GM18520 (cell line): Measurements from ENCODE around the gene RAD18.

Source experiments
- ATAC-seq: cut with Tn5 transposase; IDR thresholded peaks from one replicate; pipeline ENCODE4 v1.9.1; 2021; ENCODE audit not compliant: unreplicated experiment

The RAD18 gene

DNA sequence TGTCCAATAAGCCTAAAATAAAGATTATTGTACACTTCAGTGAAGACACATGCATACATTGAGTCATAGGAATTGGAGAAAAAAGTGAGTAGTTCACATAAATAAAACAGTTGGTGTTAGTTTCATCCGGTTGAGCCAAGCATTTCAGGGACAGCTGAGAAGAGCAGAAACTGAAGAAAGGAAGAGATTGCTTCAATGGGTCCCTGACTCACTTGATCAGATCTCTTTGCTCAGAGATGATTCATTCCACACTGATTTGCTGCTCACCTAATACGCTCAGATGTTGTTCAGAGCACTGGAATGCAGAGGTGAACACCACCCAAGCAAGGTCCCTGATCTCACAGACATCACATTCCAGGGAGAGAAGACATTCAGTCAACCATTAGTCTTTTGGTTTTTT is 93.7 kb downstream of the RAD18 start:
- no peak for ATAC-seq

DNA sequence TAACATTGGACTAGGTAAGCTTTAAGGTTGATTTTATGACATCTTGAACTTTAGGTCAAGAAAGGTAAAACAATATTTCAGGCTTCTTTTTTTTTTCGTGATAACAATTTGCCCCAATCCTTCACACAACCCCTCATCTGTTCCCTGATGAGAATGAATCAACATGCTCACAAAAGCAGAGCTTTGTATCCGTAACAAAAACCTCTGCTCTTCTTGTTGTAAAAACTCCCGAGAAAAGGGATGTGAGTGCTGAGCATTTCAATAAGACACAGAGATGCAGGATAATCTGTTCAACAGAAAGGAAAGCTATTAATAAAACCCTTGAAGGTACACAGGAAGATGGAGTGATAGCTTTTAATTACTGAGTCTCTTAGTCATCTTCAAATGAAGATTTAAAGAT is 94.3 kb downstream of the RAD18 start:
- ATAC-seq: no peak

DNA sequence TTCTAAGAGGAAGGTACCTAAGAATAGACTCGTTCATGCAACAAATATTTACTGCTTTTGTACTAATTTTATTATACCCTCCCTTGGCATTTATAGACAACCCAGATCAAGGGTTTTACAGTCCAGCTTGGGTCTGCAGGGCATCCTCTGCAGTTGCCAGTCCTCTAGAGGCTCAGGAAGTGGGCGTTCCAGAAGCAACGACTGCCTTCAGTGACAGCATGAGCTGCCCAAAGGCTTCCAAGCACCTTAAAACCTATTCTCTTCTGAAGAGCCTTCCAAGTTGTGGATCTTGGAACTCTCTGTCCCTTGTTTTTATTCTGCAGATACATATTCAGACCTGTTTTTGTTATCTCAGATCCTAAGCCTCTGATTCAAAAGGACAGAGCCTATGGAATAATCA is 95.6 kb downstream of the RAD18 start:
- no peak for ATAC-seq

DNA sequence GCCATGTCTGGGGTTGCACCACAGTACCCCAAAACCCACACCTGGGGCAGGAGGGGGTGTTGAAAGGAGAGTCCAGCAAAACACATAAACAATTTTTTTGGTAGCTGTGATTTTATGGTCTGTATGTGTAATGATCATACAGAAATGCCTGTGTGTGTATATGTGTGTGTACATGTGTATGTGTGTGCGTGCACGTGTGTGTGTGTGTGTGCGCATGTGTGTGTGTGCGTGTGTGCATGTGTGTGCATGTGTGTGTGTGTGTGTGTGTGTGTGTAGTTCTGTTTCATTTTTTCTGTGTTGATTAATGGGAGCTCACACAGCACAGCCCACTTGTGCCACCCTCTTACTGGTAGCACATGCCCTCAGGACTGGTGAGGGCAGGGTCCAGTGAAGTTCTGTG is 97.6 kb downstream of the RAD18 start:
- ATAC-seq: no peak

DNA sequence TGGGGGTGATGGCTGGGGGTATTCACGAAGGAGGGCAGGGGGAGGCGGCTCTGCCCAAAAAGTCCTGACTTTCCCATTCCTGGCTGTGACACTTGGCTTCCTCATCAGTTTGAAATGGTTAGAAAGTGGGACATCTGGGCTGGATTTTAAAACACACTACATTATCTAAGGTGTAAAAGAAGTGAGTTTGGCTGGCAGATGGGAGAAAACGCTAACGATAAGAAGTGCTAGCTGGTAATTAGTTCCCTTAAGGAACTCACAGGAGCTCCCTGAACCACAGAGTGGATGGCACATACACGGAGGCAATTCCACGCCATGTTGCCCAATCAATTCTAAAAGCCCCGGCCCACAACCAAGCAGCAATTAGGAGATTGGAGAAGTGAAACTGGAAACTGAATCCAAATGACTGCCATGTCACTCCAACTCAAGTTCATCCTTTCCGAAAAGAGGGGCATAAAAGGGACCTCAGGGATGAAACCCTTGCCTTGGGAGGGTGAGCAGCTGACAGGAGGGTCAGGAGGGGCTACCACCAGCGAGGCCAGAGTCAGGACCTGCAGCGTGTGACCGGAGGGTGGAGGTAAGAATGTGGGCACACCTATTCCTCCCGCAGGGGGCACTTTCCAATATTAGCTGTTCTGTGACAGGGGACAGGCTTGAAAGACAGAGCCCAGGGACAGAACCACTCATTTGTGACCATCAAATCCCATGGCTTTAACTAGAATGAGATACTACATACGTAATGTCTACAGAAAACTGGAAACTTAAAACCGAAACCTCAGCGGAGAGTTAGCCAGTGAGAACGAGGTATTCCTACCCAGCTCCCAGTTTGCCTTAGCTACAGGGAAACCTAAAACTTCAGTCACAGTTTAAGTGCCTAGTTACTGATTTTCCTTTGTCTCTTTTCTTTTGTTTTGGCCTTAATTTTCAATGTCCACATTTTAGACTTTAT is 98.6 kb downstream of the RAD18 start:
- no peak for ATAC-seq

DNA sequence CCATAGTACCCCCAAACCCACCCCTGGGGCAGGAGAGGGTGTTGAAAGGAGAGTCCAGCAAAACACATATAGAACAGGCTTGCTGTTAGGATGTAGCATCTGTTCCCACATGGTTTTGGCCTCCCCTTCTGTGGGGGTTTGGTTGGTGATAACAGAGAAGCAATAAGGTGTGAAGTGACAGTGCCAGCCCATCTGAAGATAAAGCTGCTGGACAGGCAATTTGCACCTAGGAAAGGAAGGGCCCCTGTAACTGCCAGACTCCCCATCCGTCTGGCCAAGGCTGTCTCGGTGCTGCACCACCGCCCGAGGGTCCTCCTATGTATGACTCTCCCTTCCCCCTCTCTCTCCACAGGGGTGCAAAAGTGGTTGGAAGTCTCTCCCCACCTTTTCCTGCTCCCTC is 99.4 kb downstream of the RAD18 start:
- no peak for ATAC-seq

DNA sequence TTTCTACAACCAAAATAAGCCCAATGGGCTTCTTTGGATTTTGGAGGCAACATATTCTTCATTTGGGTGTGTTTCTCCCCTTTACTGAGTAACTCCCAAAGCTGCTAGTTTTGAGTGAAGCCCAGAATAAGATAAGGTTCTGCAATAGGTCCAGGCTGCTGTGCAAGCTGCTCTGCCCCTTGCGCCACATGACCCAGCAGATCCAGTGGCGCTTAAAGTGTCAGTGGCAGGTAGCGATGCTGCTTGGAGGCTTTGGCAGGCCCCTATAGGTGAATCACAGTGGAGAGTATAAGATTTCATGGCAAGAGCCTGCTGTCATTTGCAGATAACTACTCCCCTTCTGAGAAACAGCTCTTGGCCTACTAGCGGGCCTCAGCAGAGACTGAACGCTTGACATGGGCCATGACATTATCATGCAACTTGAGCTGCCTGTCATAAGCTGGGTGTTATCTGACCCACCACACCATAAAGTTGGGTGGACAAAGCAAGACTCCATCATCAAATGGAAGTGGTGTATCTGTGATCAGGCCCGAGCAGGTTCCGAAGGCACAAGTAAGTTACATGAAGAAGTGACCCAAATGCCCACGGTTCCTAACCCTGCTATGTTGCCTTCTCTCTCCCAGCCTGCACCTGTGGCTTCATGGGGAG is 105.4 kb downstream of the RAD18 start:
- no peak for ATAC-seq

DNA sequence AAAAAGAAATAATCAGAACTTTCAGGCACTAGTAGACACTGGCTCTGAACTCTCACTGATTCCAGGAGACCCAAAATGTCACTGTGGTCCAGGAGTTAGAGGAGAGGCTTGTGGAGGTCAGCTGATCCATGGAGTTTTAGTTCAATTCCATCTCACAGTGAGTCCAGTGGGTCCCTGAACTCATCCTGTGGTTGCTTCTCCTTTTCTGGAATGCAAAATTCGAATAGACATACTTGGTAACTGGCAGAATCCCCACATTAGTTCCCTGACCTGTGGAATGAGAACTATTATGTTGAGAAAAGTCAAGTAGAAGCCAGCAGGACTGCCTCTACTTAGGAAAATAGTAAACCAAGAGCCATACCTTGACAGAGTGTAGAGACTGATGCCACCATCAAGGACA is 106.6 kb downstream of the RAD18 start:
- ATAC-seq: no peak

DNA sequence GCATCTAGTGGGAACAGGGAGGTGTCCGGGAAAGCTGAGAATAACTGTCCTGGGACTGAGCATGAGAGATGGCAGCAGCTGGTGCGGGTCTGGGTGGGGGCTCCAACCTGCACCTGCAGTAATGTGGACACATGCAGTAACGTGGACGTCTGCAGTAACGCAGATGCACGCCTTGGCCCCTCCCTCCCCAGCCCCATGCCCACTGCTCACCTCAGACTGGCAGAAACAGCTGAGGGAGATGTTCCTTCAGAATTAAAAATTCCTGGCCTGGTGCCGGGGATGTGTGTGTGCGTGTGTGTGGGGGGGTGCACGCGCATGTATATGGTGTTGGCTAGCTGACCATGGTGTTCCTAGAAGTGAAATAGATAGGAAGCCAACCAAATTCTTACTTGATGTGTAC is 107.2 kb downstream of the RAD18 start:
- ATAC-seq: no peak

DNA sequence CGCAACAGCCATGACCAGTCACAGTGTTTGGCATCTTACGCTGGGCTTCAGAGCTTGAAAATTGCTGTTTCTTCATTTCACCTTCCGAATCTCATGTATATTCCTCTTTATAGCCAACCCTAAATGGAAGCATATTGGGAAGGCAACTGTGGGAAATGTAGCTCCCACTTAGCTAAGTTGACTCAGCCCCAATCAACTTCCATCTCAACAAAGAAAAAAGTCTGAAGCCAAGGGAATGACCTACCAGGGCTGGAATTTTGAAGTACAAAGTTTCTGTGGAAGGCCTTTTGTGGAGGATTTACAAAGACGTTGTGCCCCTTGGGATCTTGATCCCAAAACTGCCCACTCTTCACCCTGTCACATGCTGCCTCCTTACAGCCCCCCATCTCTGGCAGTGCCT is 108.6 kb downstream of the RAD18 start:
- no peak for ATAC-seq

DNA sequence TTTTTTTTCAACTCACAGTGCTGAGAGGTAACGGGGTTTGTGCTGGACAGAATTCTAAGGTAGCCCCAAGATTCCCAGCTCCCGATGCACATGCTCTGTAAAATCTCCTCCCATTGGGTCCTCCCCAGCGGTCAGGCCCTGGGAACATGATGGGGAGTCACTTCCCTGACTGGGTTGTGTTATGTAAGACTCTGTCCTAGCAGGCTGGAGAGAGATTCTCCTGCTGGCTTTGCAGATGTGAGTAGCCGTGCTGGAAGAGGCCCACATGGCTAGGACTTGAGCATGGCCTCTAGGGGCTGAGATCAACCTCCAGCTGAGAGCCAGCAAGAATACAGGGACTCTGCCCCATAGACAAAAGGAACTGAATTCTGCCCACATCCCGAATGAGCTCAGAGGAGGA is 110.2 kb downstream of the RAD18 start:
- no peak for ATAC-seq

DNA sequence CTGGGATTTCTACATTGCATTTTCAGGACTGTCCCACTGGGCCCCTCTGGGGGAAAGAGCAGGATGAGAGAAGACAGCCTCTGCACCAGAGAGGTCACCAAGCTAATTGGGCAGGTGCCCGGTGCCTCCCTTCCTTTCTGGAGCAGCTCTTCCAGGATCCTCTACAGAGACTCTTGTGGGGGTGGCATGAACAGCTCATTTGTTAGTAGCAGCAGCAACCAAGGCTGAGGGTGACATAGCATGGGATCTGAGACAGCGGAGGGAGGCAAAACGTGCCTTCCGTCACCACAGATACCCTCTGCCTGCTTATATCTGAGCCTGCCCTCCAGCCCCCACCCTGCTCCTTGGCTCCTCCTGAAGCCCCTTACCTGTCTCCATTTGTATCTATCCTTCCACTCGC is 110.8 kb downstream of the RAD18 start:
- no peak for ATAC-seq

DNA sequence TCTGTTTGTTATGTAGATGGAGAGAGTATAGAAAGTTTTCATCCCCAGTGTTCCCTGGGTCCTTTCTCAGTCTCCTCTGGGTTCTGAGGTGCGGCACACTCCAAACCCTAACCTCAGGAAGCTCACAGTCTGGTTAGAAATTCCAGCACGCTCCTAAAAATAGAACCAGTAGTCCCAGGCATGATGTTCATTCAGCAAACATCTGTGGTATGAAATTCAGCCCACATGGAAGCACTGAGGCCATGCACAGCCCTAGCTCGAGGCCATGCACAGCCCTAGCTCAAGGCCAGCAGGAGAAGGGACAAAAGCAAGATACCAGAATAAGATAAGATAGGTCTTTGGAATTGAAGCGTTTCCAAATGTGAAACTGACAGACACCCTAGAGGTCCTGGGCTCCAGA is 111.6 kb downstream of the RAD18 start:
- no peak for ATAC-seq

DNA sequence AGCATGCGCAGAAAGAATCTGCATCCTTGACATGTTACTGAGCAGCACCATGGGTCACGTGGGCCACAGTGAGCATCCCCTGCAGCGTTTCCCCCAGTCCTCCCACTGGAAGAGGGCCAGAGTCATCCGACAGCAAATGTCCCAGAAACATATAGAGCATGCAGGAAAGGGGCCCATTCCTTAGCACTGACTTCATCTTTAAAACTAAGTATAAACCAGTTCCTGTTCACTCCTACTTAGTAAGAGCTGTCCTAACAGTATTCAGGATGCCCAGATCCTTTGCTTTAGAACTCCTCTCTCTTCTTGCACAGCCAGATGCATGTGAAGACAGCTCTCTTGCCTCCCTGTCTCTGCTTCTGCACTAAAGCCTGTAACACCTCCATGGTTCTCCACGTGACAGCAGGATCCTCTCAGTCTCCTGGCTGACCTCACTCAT is 114.6 kb downstream of the RAD18 start:
- ATAC-seq: no peak

DNA sequence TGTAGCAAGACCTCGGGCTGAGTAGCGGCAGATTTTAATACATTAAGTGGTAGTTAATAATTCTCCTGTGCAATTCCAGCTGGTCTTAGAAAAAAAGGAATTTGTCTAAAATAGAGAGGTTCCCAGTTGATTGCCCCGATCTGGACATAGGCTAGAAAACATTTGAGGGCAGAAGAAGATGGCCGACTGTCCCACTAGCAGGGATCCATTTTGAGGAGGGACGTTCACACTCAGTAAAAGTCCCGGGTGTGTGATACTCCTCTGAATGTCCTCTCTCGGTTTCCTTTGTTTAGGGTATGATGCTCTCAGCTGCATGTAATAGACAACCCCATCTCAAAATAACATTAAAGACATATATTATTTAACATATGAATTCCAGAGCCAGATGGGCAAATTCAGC is 116.0 kb downstream of the RAD18 start:
- no peak for ATAC-seq

DNA sequence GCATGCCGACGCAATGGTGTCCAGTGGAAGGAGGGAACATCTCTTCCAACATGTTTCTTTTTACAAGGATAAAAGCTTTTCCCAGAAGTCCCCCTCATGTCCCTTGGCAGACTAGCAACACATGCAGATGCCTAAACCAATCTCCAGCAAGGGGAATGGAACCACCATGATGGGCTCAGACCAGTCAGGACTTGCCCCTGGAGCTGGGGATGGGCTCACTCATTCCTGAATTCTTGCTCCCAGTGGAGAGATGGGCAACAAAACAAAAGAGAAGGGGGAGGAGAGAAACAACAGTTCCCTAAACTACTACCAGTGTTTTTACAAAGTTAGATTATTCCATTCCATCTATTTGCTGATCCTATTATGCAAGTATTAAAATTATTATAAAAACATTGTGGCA is 117.1 kb downstream of the RAD18 start:
- ATAC-seq: no peak

DNA sequence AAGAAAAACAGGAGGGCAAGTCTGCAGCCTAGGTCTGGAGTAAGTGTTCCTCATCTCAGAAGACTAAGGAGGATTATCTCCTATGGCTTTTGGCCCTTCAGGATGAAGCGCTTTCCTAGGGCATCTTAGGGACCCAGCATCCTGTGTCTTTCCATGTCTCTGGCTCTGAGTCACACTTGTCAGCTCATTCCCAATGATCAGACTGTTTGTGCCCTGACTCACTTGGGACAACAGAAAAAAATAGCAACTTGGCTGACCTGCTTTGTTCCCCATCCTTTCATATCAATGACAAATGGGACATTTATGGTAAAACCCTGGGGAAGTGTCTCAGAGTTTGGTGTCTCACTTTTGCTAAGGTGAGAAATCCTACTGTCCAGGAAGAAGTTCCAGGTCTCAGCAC is 117.6 kb downstream of the RAD18 start:
- ATAC-seq: no peak

DNA sequence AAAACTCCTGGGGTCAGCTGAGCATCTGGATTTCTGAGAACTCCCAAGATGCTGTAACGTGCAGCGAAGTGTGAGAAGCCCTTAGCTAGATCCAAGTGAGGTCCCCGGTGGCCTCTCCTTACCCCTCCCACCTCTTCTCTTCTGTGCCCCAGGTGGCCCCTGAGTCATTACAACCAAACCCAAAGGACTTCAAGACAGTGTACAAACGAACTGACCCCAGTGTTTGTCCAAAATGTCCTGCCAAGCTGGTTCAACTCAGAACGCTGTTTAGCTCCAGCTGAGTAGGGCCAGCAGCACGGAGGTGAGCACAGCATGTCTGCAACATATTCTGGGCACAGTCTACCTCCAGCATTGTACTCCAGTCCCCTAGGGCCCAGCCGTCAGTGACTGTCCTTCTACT is 119.9 kb downstream of the RAD18 start:
- ATAC-seq: no peak

DNA sequence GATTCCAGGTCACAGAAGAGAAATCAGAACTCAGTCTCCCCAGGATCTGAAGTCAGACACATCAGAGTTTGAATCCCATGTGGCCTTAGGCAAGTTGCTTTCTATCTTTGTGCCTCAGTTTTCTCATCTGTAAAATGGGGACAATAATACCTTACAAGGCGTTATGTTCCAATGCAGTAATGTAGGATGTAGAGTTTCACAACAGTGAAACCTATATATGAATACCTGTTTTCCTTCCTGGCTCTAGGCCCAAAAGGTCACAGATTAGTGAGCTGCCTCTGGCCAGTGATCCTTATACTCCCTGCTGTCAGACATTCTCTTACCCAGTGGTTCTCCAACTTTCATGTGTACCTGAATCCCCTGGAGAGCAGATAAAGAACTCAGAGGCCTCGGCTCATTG is 121.0 kb downstream of the RAD18 start:
- ATAC-seq: no peak

DNA sequence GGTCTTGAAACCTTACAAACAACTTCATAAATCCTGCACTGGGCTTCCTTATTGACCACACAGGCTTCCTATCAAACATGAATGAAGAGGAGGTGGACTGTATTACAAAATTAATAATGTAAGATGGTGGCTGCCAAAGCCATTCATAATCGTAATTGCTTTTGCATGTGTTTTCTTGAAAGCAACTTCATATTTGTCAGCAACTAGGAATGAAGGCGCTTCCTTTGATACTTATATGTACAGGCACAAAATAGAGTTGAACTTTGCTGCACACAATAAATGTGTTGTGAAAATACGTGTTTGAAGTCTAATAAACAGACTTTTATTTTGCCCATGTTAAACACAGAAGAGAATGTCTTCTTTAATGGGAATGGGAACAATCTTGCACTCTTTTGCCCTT is 121.8 kb downstream of the RAD18 start:
- no peak for ATAC-seq

DNA sequence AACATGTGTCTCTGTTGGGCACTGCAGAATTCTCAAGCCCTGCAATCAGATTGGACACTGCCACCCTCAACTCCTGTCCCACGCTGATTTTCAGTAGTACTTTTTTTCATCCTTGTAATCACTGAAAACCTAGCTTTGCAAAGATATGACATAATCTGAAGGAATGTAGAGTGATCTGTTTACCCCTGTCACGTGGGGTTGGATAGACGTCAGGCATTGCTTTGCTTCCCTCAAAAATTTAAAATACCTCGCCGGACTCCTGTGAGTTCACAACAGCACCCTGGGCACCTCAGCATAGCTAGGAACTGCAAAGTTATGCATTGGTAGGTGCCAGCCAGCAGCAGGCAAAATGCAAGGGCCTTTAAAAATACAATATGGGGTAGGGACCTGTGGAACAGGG is 122.7 kb downstream of the RAD18 start:
- no peak for ATAC-seq

DNA sequence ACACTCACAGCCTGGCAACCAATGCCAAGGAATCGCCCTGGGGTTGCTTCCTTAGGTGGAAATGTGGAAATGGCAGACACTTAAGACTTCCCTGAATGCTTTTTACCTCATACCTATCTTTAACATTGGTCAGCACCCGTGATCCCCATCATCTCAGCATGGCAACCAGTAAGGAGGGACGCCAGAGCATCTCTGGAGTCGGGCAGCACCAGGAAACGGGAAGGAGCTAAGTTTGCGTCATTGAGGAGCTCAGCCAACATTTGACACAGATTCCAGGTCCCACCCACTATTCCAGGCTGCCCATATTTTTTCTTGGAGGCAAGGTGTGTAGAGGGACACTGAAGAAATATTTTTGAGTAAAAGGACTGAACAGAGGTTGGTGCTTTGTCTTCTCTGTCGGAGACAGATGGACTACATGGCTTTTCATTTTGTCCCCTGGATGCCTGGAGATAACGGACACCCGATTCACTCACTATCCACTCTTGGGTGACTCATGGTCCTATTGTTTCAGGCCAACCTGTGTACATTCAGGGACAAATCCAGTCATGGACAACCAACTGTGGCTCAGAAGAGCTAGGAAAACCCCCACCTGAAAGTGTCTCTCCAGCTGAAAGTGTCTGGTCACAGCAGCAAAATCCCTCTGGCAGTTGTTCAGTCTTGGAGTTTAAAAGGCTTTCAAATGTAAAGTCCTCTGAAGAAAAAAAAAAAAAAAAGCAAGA is 123.5 kb downstream of the RAD18 start:
- no peak for ATAC-seq
